ENCODE data around the gene ZNF701. TPM values are rescaled to one million over a fixed set of nuclear protein-coding genes. Genes with fewer than 3 reads are reported as not detected.
"Not testable (repeated sequence)": the region's sequence is repeated elsewhere in the genome, so short reads cannot be mapped to it uniquely, and the experiment has no call there.

The ZNF701 gene
- total RNA-seq = 15.6 TPM
- long read RNA-seq, partial matches to known transcripts = 0 of 8 reads
- long read RNA-seq, other reads (novel, unspliced or antisense) = 5 of 8 reads

DNA sequence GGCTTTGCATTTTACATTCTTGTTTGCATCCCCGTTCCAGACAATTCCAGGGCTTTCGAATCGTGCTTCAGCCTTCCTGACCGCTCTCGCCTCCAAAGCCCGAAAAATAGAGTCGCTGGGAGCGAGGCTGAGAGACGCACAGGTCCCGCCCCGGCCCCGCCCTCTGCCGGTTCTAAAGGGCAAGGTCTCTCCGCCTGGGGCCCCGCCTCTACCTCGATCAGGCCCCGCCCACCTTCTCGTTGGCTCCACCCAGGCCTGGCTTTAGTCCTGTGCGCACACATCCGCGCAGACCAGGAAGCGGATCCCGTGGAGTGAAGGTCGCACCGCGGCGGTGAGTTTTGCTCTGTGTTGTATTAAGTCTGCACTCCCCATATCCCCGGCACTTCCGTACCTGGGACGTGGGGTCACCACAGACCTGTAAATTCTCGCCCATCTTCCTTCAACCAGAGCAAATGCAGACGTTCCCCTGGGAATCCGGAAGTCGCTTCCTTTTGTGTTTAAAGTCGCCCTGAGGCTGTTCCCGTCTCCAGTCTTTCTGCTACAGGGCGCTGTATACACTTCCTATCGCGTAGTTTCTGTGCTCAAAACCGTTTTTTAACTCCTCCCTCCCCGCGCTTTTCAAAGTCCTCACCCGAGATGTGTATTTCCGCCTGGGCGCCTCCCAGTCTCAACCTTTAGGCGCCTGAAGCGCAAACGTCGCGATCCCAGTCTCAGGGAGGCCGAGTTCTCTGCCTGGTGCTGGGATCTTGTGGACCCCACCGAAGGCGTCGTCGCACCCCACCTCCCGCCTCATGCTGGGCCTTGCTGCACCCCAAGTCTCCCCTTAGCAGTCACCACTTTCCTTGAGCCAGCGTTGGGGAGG is at the start of gene ZNF701:
ZNF701 (plus strand) TSS at position 288 of the 862 bp plus-strand sequence. CDS start 3,861 bp downstream, outside the sequence.
- intact Hi-C loops (cut with DNase I) = no loop called here
- peak; percentile 100 for ATAC-seq (ENCODE audit: poor library complexity)
- DNase-seq = peak; percentile 98

DNA sequence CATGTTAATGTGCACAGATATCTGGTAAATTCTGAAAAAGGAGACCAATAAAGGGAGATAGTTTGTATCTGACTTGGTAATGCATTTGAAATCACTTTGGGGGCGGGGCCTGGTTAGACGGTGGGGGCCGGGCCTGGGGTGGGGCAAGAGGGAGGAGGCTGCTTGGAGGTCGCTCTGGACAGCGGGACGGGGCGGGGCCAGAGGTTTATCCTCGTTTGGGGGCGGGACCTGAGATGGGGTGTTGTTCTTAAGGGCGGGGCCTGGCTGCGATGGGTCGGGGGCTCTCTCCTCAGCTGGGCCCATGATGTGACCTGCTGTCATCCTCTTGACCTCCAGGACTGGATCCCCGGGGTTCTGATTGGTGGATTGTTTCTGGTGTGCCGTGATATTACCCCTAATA is 47.5 kb upstream of the ZNF701 start:
- no peak for ATAC-seq (ENCODE audit: poor library complexity)
- no peak for DNase-seq
- intact Hi-C loops (cut with DNase I) = no loop called here

DNA sequence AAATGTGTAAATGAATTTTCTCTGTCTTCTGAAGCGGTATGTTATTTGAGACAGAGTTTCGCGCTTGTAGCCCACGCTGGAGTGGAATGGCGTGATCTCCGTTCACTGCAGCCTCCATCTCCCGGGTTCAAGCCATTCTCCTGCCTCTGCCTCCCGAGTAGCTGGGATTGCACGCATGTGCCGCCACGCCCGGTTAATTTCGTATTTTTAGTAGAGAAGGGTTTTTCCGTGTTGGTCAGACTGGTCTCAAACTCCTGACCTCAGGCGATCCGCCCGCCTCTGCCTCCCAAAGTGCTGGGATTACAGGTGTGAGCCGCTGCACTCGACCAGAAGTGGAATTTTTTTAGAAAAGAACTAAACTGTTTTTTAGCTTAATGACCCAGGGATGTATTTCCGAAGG is 46.0 kb upstream of the ZNF701 start:
- DNase-seq (no peak), ATAC-seq (ENCODE audit: poor library complexity) (no peak)
- intact Hi-C loops (cut with DNase I) = no loop called here

DNA sequence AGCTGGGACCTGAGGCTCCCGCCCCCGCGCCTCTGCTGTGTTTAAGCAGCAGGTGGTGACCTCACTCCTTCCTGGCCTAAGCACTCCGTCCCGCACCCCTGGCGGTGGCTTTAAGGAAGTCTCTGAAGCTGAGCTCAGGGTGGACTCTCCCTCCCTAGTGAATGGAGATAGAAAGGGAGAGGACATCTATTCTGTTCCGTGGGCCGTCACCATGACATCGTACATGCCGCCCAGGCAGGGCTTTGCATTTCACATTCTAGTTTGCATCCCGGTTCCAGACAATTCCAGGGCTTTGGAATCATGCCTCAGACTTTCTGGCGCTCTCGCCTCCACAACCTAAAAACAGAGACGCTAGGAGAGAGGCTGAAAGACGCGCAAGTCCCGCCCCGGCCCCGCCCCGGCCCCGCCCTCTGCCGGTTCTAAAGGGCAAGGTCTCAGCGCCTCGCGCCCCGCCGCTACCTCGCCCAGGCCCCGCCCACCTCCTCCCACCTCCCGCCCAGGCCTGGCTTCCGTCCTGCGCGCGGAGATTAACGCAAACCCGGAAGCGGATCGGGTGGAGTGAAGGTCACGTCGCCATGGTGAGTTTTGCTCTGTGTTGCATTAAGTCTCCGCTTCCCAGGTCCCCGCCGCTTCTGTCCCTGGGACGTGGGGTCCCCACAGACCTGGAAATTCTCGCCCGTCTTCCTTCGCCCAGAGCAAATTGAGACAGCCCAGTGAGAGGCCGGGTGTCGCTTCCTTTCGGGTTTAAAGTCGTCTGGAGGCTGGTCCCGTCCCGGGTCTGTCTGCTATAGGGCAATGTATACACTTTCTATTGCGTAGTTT is 42.7 kb upstream of the ZNF701 start, which contains the start of gene ZNF808:
ZNF808 (plus strand) TSS at position 535 of the 822 bp plus-strand sequence. CDS start 15,617 bp downstream, outside the sequence.
- intact Hi-C loops (cut with DNase I) = no loop called here
- peak; percentile 99 for DNase-seq
- ATAC-seq (ENCODE audit: poor library complexity) = peak; percentile 98

DNA sequence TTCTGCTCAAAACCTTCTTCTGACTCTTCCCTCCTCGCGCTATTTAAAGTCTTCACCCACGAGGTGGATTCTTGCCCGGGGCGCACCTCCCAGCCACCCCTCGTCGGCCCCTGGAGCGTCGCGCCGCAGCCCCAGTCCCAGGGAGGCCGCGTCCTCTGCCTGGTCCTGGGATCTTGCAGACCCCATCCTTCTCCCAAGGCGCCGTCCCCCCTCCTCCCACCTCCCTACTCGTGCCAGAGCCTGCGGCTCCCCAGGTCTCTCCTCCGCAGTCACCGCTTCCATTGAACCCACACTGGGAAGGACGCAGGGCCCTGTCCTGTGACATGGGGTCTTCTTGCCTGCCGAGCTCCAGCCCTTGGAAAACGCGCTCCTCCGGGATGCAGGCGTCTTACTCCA is 42.1 kb upstream of the ZNF701 start:
- ATAC-seq (ENCODE audit: poor library complexity) (peak; percentile 54), DNase-seq (peak; percentile 45)
- intact Hi-C loops (cut with DNase I) = no loop called here

DNA sequence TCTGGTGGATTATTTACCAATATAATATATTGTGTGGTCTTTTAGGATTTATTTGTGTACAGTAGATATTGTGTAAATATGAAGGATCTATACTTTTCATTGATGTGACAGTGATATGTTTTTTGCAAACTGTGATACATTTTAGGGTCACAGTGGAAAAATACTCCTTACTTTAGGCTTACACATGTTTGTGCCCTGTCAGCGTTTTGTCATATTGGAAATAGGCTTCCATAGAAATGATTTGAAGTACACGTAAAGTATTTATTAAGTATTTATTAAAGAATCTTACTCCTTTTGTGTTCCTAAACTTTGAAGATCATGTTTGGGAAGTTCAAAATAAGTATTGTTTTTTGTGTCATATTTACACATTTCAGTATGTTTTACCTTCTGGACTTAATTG is 37.6 kb upstream of the ZNF701 start:
- ATAC-seq (ENCODE audit: poor library complexity) = no peak
- intact Hi-C loops (cut with DNase I) = no loop called here
- no peak for DNase-seq

DNA sequence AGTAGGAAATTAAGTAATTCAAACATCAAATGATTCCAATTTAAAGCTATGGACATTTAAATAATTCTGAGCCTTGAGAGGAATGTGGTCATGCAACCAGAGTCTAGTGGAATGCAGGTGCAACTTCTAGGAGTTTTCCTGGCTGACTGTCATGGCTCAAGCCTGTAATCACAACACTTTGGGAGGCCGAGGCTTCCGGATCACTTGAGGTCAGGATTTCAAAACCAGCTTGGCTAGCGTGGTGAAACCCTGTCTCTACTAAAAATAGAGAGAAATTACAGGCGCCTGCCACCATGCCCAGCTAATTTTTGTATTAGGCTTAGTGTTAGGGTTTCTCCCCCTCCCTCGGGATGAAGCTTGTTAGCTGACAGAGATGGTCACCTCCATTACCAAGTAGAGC is 36.2 kb upstream of the ZNF701 start:
- intact Hi-C loops (cut with DNase I) = no loop called here
- peak; percentile 58 for ATAC-seq (ENCODE audit: poor library complexity)

DNA sequence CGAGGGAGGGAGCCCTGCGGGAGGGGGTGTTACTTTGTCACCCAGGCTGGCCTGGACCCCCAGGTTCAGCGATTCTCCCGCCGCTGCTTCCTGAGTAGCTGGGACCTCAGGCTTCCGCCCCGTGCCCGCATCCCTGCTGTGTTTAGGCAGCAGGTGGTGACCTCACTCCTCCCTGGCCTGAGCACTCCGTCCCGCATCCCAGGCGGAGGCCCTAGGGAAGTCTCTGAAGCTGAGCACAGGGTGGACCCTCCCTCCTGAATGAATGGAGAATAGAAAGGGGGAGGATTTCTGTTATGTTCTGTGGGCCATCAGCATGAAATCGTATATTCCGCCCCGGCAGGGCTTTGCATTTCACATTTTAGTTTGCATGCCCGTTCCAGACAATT is 34.7 kb upstream of the ZNF701 start:
- DNase-seq = peak; percentile 57
- intact Hi-C loops (cut with DNase I); ATAC-seq (ENCODE audit: poor library complexity): not testable (repeated sequence)

More for the DNA sequence above, 36.2 kb upstream of the ZNF701 start:
- peak; percentile 52 for DNase-seq

DNA sequence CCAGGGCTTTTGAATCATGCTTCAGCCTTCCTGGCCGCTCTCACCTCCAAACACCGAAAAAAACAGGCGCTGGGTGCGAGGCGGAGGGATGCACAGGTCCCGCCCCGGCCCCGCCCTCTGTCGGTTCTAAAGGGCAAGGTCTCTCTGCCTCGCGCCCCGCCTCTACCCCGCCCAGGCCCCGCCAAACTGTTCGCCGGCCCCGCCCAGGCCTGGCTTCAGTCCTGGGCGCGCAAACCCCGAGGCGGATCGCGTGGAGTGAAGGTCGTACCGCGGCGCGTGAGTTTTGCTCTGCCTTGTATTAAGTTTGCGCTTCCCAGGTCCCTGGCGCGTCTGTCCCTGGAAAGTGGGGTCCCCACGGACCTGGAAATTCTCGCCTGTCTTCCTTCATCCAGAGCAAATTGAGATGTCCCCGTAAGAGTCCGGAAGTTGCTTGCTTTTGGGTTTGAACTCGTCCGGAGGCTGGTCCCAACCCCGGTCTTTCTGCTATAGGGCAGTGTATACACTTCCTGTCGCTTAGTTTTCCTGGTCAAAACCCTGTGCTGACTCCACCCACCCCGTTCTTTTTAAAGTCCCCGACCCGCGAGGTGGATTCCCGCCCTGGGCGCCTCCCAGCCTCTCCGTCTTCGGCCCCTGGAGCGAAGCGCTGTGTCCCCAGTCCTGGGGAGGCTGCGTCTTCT is 34.2 kb upstream of the ZNF701 start:
- ATAC-seq (ENCODE audit: poor library complexity) (peak; percentile 98), DNase-seq (peak; percentile 96)
- intact Hi-C loops (cut with DNase I) = no loop called here

DNA sequence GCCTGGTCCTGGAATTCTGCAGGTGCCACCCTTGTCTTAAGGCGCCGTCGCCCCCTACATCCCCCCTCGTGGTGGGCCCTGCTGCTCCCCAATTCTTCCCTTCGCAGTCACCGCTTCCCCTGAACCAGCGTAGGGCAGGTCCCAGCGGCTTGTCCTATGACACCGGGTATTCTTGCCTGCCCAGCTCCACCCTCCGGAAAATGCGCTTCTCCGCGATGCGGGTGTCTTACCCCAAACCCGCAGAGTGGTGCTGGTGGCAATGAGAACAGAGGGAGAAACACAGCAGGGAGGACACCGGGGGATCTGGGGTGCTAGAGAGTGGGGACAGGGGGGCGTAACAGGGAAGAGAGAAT is 33.7 kb upstream of the ZNF701 start:
- intact Hi-C loops (cut with DNase I) = no loop called here
- DNase-seq (peak; percentile 49), ATAC-seq (ENCODE audit: poor library complexity) (peak; percentile 27)

DNA sequence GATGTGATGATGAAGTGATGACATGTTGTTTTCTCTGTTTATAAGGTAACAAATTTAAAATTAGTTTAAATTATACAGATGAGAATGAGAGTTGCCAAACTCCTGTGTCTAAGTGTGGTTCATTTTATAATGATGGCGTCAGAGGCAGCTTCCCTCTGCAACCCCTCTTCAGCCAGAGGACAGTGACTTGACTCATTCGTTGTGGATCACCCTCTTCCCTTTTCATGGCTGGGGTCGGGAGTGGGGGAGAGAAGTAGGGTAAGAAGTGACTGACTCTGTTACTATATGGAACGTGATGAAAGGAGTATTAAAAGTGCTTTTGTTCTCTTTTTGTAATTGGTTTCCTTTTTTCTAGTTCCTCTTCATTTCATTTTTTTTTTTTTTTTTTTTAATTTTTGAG is 31.3 kb upstream of the ZNF701 start:
- DNase-seq; ATAC-seq (ENCODE audit: poor library complexity); intact Hi-C loops (cut with DNase I): not testable (repeated sequence)

DNA sequence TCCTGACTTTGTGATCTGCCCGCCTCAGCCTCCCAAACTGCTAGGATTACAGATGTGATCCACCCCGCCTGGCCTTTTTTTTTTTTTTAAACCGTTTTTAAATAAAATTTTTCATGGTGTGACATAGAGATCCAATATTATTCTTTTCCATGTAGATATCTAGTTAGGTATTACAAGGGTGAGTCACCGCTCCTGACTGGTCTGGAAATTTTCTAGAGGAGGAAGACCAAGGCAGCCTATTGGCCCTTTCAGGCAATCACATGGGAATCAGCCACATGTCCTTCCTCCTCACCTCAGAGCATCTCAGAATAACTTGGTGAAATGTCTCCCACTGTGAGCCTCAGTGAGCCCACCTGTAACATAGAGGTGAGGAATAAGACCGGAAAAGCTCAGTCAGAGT is 28.9 kb upstream of the ZNF701 start:
- DNase-seq; intact Hi-C loops (cut with DNase I); ATAC-seq (ENCODE audit: poor library complexity): not testable (repeated sequence)

DNA sequence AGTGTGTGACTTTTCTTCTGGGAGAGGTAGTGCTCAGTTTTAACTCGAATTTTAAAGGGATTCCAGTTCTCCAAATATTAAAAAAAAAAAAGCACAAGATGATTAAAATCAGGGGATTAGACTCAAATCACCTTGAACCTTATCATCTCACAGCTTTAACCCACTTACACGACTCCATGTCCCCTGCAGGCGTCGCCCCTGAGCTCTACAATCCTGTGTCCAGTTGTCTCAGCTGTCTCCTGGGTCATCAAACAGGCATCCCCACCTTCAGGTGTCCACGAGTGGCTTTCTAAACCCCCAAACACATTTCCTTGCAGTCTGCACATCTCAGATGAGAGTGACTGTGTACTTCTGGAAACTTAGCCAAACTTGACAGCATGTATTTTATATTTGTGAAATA is 28.5 kb upstream of the ZNF701 start:
- DNase-seq = no peak
- no peak for ATAC-seq (ENCODE audit: poor library complexity)
- intact Hi-C loops (cut with DNase I) = no loop called here

DNA sequence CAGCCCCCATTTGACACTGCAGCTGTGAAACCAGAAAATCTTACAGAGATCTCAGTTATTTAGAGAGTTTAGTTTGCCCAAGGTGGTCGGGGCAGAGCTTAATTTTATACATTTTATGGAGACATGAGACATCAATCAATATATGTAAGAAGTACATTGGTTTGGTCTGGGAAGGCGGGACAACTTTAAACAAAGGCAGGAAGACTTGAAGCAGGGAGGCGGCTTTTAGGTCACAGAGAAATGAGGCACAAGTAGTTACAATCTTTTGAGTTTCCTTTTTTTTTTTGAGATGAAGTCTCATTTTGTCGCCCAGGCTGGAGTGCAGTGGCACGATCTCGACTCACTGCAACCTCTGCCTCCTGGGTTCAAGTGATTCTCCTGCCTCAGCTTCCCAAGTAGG is 27.5 kb upstream of the ZNF701 start:
- intact Hi-C loops (cut with DNase I); DNase-seq; ATAC-seq (ENCODE audit: poor library complexity): not testable (repeated sequence)

DNA sequence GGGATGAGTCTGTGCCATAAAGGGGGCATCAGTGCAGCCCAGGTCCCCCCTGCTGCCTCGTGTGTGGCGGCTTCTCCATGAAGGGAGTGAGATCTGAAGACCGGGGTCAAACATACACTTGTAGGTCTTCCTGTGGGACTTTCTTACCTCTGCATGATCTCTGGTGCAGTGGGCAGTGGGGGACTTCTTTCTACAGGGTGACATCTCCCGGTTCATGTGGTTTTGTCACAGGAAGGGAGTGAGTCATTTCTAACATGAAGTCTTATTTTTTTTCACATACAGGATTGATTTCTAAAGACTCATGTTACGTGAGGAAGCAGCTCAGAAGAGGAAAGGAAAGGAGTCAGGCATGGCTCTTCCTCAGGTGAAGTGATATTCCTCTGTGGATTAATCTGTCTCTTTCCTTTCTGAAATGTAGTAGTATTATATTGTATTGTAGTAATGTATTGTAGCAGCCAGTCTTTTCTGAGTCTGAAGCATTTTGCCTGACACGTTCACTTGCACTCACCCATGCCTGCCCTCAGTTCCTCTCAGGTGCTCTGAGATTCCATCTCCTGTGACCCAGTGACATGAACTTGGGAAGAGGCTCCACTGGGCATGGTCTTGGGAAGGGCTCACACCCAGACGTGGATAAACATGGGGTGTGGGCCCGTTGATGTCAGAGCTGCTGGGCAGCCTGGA is 27.0 kb upstream of the ZNF701 start:
- intact Hi-C loops (cut with DNase I) = no loop called here
- DNase-seq (no peak), ATAC-seq (ENCODE audit: poor library complexity) (no peak)

DNA sequence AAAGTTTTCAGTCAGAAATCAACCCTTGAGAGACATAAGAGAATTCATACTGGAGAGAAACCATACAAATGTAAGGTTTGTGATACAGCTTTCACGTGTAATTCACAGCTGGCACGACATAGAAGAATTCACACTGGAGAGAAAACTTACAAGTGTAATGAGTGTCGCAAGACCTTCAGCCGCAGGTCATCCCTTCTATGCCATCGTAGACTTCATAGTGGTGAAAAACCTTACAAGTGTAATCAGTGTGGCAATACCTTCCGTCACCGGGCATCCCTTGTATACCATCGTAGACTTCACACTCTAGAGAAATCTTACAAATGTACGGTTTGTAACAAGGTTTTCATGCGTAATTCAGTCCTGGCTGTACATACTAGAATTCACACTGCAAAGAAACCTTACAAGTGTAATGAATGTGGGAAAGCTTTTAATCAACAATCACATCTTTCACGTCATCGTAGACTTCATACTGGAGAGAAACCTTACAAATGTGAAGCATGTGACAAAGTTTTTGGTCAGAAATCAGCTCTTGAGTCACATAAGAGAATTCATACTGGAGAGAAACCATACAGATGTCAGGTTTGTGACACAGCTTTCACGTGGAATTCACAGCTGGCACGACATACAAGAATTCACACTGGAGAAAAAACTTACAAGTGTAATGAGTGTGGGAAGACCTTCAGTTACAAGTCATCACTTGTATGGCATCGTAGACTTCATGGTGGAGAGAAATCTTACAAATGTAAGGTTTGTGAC is 15.7 kb upstream of the ZNF701 start:
- DNase-seq (no peak), ATAC-seq (ENCODE audit: poor library complexity) (no peak)
- intact Hi-C loops (cut with DNase I) = no loop called here

DNA sequence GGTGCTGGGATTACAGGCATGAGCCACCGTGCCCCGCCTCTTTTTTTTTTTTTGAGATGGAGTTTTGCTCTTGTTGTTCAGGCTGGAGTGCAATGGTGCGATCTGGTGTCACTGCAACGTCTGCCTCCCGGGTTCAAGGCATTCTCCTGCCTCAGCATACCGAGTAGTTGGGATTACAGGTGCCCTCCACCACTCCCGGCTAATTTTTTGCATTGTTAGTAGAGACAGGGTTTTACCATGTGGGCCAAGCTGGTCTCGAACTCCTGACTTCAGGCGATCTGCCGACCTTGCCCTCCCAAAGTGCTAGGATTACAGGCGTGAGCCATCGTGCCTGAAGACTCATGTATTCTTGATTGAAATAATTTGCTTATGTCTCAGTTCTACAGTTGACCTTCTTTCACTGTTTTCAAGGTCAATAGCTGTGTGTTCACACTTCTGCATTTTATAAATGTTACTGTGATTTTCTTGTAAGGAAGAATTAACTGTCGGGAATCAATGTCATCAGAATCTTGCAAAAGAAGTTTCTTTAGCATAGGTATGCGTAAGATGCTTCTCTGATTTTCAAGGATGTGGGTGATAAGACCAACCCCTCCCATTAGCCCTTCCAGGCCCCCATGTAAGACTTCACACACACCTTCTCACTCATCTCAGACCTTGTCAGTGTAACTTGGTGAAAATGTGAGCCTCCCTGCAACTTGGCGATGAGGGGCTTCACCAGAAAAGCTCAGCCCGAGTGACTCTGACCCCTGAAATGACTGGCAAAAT is 12.7 kb upstream of the ZNF701 start:
- intact Hi-C loops (cut with DNase I) = no loop called here
- no peak for ATAC-seq (ENCODE audit: poor library complexity)

More for the DNA sequence above, 12.7 kb upstream of the ZNF701 start:
- DNase-seq = no peak

Measured in Right ventricle myocardium superior (tissue), 1 donor.